IMR-90 (cell line): ENCODE data around the gene TRPM6.

Experiments used
- BHLHE40 ChIP-seq: fragments of 150-350 bp; IDR thresholded peaks from 2 replicates; pipeline ENCODE4 v1.6.1; 2016; ENCODE audit warnings: mild to moderate bottlenecking, low read depth, low read length
- CEBPB ChIP-seq: IDR thresholded peaks from 2 replicates; pipeline ENCODE4 v1.6.1; 2012; ENCODE audit warnings: low read depth, low read length, improper control_type of control experiment
- CHD1 ChIP-seq: IDR thresholded peaks from 2 replicates; pipeline ENCODE4 v1.6.1; 2012; ENCODE audit warnings: low read depth, low read length, improper control_type of control experiment
- CTCF ChIP-seq: conservative IDR thresholded peaks from 2 replicates; pipeline ENCODE4 v1.5.1; 2012; ENCODE audit warnings: mild to moderate bottlenecking, low read depth, low read length, improper control_type of control experiment
- FOS ChIP-seq: fragments of 150-350 bp; IDR thresholded peaks from 2 replicates; pipeline ENCODE4 v1.6.1; 2016; ENCODE audit warnings: low read depth, low read length
- MAZ ChIP-seq: IDR thresholded peaks from 2 replicates; pipeline ENCODE4 v1.6.1; 2012; ENCODE audit warnings: low read depth, mild to moderate bottlenecking, low read length, improper control_type of control experiment, moderate library complexity, borderline replicate concordance
- MXI1 ChIP-seq: IDR thresholded peaks from 2 replicates; pipeline ENCODE4 v1.6.1; 2012; ENCODE audit warnings: low read depth, mild to moderate bottlenecking, low read length, moderate library complexity, borderline replicate concordance
- POLR2A ChIP-seq: IDR thresholded peaks from 2 replicates; pipeline ENCODE4 v1.6.1; 2012; ENCODE audit warnings: mild to moderate bottlenecking, low read depth, low read length
- RAD21 ChIP-seq: IDR thresholded peaks from 2 replicates; pipeline ENCODE4 v1.6.1; 2012; ENCODE audit warnings: low read length, improper control_type of control experiment
- RCOR1 ChIP-seq: IDR thresholded peaks from 2 replicates; pipeline ENCODE4 v1.6.1; 2012; ENCODE audit warnings: mild to moderate bottlenecking, low read length, improper control_type of control experiment; ENCODE audit not compliant: insufficient replicate concordance

GRCh38 chr9:74875656-74876055, 12.1 kb downstream of the TRPM6 start:
- TF ChIP-seq CTCF: no peak
- no peak for TF ChIP-seq POLR2A
- no peak for TF ChIP-seq RCOR1
- TF ChIP-seq RAD21: no peak
- TF ChIP-seq MAZ: no peak
- no peak for TF ChIP-seq FOS
- no peak for TF ChIP-seq CEBPB
- no peak for TF ChIP-seq CHD1
- TF ChIP-seq BHLHE40: no peak
- TF ChIP-seq MXI1: no peak
